Neural progenitor cell (in vitro differentiated cells): Measurements from ENCODE around the gene STXBP5. TPM values are rescaled to one million over a fixed set of nuclear protein-coding genes. Genes with fewer than 3 reads are reported as not detected.

Experiments used
- DNase-seq: peaks from one replicate; pipeline ENCODE4 v3.0.0-alpha.2; 2016; ENCODE audit warnings: low spot score
- H2AFZ ChIP-seq: fragments of 200-600 bp; sonication (generic); replicated peaks from 2 replicates; pipeline ENCODE4 v1.6.1; 2016; ENCODE audit warnings: antibody characterized with exemption
- H3F3A ChIP-seq: fragments of 200-600 bp; sonication (generic); 2 replicates; pipeline ENCODE4 v1.6.1; 2016; ENCODE audit warnings: antibody characterized with exemption, low read depth
- H3K27ac ChIP-seq: fragments of 200-600 bp; sonication (generic); 2 replicates; pipeline ENCODE4 v1.5.1; 2016; ENCODE audit warnings: mild to moderate bottlenecking
- H3K27me3 ChIP-seq: fragments of 200-600 bp; sonication (generic); 2 replicates; pipeline ENCODE4 v1.6.1; 2016; ENCODE audit warnings: mild to moderate bottlenecking, moderate library complexity
- H3K36me3 ChIP-seq: fragments of 200-600 bp; sonication (generic); 2 replicates; pipeline ENCODE4 v1.5.1; 2016
- H3K4me1 ChIP-seq: fragments of 200-600 bp; sonication (generic); 2 replicates; pipeline ENCODE4 v1.6.1; 2016; ENCODE audit warnings: mixed run types
- H3K4me2 ChIP-seq: fragments of 200-600 bp; sonication (generic); 2 replicates; pipeline ENCODE4 v1.6.1; 2016
- H3K4me3 ChIP-seq: fragments of 200-600 bp; sonication (generic); 2 replicates; pipeline ENCODE4 v1.5.1; 2016
- H3K79me2 ChIP-seq: fragments of 200-600 bp; sonication (generic); 2 replicates; pipeline ENCODE4 v1.6.1; 2016; ENCODE audit warnings: low read depth
- H3K9ac ChIP-seq: fragments of 200-600 bp; sonication (generic); 2 replicates; pipeline ENCODE4 v1.6.1; 2016
- H3K9me3 ChIP-seq: fragments of 200-600 bp; sonication (generic); 2 replicates; pipeline ENCODE4 v1.5.1; 2016; ENCODE audit warnings: low read depth
- H4K20me1 ChIP-seq: fragments of 200-600 bp; sonication (generic); 2 replicates; pipeline ENCODE4 v1.6.1; 2016; ENCODE audit warnings: low read depth
- H3K27ac Mint-ChIP-seq: 3 replicates; pipeline ENCODE4 v1.8.0; 2021; ENCODE audit warnings: mixed read lengths
- H3K27me3 Mint-ChIP-seq: 2 replicates; pipeline ENCODE4 v1.8.0; 2022; ENCODE audit warnings: low read depth, mild to moderate bottlenecking, inconsistent platforms, moderate library complexity, mixed read lengths; ENCODE audit not compliant: insufficient read depth
- H3K36me3 Mint-ChIP-seq: 3 replicates; pipeline ENCODE4 v1.8.0; 2021; ENCODE audit warnings: mixed read lengths
- H3K4me1 Mint-ChIP-seq: 3 replicates; pipeline ENCODE4 v1.8.0; 2021; ENCODE audit warnings: mixed read lengths
- H3K4me3 Mint-ChIP-seq: 3 replicates; pipeline ENCODE4 v1.8.0; 2021; ENCODE audit warnings: mild to moderate bottlenecking, moderate library complexity, mixed read lengths
- H3K9me3 Mint-ChIP-seq: 3 replicates; pipeline ENCODE4 v1.8.0; 2020; ENCODE audit warnings: mixed read lengths
- CTCF ChIP-seq: fragments of 200-600 bp; sonication (generic); IDR thresholded peaks from 2 replicates; pipeline ENCODE4 v1.5.1; 2017; ENCODE audit warnings: antibody characterized with exemption, mild to moderate bottlenecking
- EZH2 ChIP-seq: fragments of 200-600 bp; sonication (generic); IDR thresholded peaks from 2 replicates; pipeline ENCODE4 v1.6.1; 2017; ENCODE audit warnings: antibody characterized with exemption, mild to moderate bottlenecking, moderate library complexity
- EZH2phosphoT487 ChIP-seq: fragments of 200-600 bp; sonication (generic); IDR thresholded peaks from 2 replicates; pipeline ENCODE4 v1.6.1; 2017; ENCODE audit warnings: antibody characterized with exemption
- total RNA-seq: library from RNA; depleted of rRNA; stranded (reverse); fragments of >200 nt; gene quantifications from 2 replicates; pipeline ENCODE4 v1.2.3, GENCODE V29; 2015; ENCODE audit warnings: low replicate concordance

STXBP5 gene
- total RNA-seq, 1 donor from 2014 or later, result 12.0 TPM

- Mint-ChIP-seq H3K27me3 (no peaks in the 10 kb centered on the region), H3K9me3 (no peaks in the 10 kb centered on the region)
- H3K9ac ChIP-seq, result no peak overlapping the region
These were observed 70.6 kb downstream of the STXBP5 start for GRCh38 chr6:147274776-147275175.

GRCh38 chr6:147278891-147279290 lies 74.7 kb downstream of the STXBP5 start:
- no peak overlapping the region for H3K27ac Mint-ChIP-seq
- Histone ChIP-seq H3K4me3 (no peak overlapping the region), H3K9me3 (no peaks in the 10 kb centered on the region), H3F3A (no peaks in the 10 kb centered on the region), H3K4me2 (no peak overlapping the region), H3K79me2 (no peaks in the 10 kb centered on the region), H3K27ac (no peak overlapping the region), H3K4me1 (no peaks in the 10 kb centered on the region), H3K9ac (no peak overlapping the region), H3K27me3 (no peaks in the 10 kb centered on the region), H3K36me3 (peaks cover 29% of the 10 kb centered on the region), H2AFZ (no peak overlapping the region), H4K20me1 (no peaks in the 10 kb centered on the region)
- DNase-seq, result no peak
- no peaks in the 10 kb centered on the region for H3K9me3 Mint-ChIP-seq
- TF ChIP-seq CTCF (no peak), EZH2phosphoT487 (no peak), EZH2 (no peak)
- H3K36me3 Mint-ChIP-seq, result peaks cover 24% of the 10 kb centered on the region
- H3K27me3 Mint-ChIP-seq, result no peaks in the 10 kb centered on the region
- H3K4me3 Mint-ChIP-seq, result no peak overlapping the region
- no peaks in the 10 kb centered on the region for H3K4me1 Mint-ChIP-seq

More at GRCh38 chr6:147274776-147275175, 70.6 kb downstream of the STXBP5 start:
- peaks cover 22% of the 10 kb centered on the region for H3K36me3 Mint-ChIP-seq
- DNase-seq, result no peak
- TF ChIP-seq CTCF (no peak), EZH2 (no peak)
- H3K4me1 ChIP-seq, result no peaks in the 10 kb centered on the region
- peaks cover 26% of the 10 kb centered on the region for H3K36me3 ChIP-seq
- no peak overlapping the region for H3K4me2 ChIP-seq
- no peaks in the 10 kb centered on the region for H4K20me1 ChIP-seq
- H3K4me3 Mint-ChIP-seq, result no peak overlapping the region
- no peak overlapping the region for H3K27ac Mint-ChIP-seq
- H3K4me1 Mint-ChIP-seq, result no peaks in the 10 kb centered on the region
- H3K9me3 ChIP-seq, result no peaks in the 10 kb centered on the region
- no peak overlapping the region for H3K27ac ChIP-seq
- no peak overlapping the region for H2AFZ ChIP-seq
- no peak overlapping the region for H3K4me3 ChIP-seq
- no peaks in the 10 kb centered on the region for H3F3A ChIP-seq
- no peaks in the 10 kb centered on the region for H3K27me3 ChIP-seq
- no peaks in the 10 kb centered on the region for H3K79me2 ChIP-seq

GRCh38 chr6:147279427-147279826 lies 75.2 kb downstream of the STXBP5 start:
- peaks cover 24% of the 10 kb centered on the region for H3K36me3 Mint-ChIP-seq
- no peak for TF ChIP-seq EZH2
- TF ChIP-seq CTCF, result no peak
- TF ChIP-seq EZH2phosphoT487, result no peak

More at GRCh38 chr6:147279427-147279826, 75.2 kb downstream of the STXBP5 start:
- Histone ChIP-seq H3K4me3 (no peak overlapping the region), H3K4me2 (no peak overlapping the region), H3K27me3 (no peaks in the 10 kb centered on the region), H3K36me3 (peaks cover 29% of the 10 kb centered on the region), H3K9ac (no peak overlapping the region), H3K9me3 (no peaks in the 10 kb centered on the region), H3K4me1 (no peaks in the 10 kb centered on the region), H2AFZ (no peak overlapping the region), H3F3A (no peaks in the 10 kb centered on the region), H3K79me2 (no peaks in the 10 kb centered on the region), H3K27ac (no peak overlapping the region), H4K20me1 (no peaks in the 10 kb centered on the region)
- H3K4me3 Mint-ChIP-seq, result no peak overlapping the region
- H3K27ac Mint-ChIP-seq, result no peak overlapping the region
- no peaks in the 10 kb centered on the region for H3K4me1 Mint-ChIP-seq
- DNase-seq, result no peak
- H3K27me3 Mint-ChIP-seq, result no peaks in the 10 kb centered on the region
- H3K9me3 Mint-ChIP-seq, result no peaks in the 10 kb centered on the region
